OCI-LY3 (cell line): ENCODE data around the gene CASS4.

ENCODE experiments used
- CTCF ChIP-seq: fragments of 200-600, 300-600 bp; sonication (generic); IDR thresholded peaks from 2 replicates; pipeline ENCODE4 v1.5.1; 2014; ENCODE audit warnings: antibody characterized with exemption, low read length, low read depth
- EZH2phosphoT487 ChIP-seq: fragments of 200-600 bp; shearing (Covaris generic); IDR thresholded peaks from 2 replicates; pipeline ENCODE4 v1.6.1; 2018; ENCODE audit warnings: antibody characterized with exemption, mixed run types, low read depth

GRCh38 chr20:56403465-56403864, 8.6 kb upstream of the CASS4 start:
- TF ChIP-seq CTCF = no peak
- TF ChIP-seq EZH2phosphoT487 = no peak
